Activated CD8-positive, alpha-beta memory T cell treated with anti-CD3 and anti-CD28 coated beads, Interleukin-2, amount 50 U/mL, for 4 hours (primary cell): ENCODE data around the gene IPO5.
"Not testable (repeated sequence)": the region's sequence is repeated elsewhere in the genome, so short reads cannot be mapped to it uniquely, and the experiment has no call there.

ENCODE experiments used
- DNase-seq: peaks from one replicate; pipeline ENCODE4 v3.0.0-alpha.2; 2020

IPO5 gene

GRCh38 chr13:97951376-97951775 is 2.1 kb upstream of the IPO5 start:
- DNase-seq: no peak

- not testable (repeated sequence) for DNase-seq
These were observed 644 bp upstream of the IPO5 start for GRCh38 chr13:97952831-97953230.

- DNase-seq: no peak
These were observed 7.9 kb downstream of the IPO5 start for GRCh38 chr13:97961340-97961739.

- no peak for DNase-seq
These were observed 9.4 kb downstream of the IPO5 start for GRCh38 chr13:97962887-97963286.

- DNase-seq: no peak
These were observed 13.8 kb downstream of the IPO5 start for GRCh38 chr13:97967226-97967625.

- DNase-seq: no peak
These were observed 14.5 kb downstream of the IPO5 start for GRCh38 chr13:97967948-97968347.

GRCh38 chr13:97971519-97971918 is 18.0 kb downstream of the IPO5 start:
- no peak for DNase-seq

- no peak for DNase-seq
These were observed 21.3 kb downstream of the IPO5 start for GRCh38 chr13:97974773-97975172.

- no peak for DNase-seq
These were observed 21.9 kb downstream of the IPO5 start for GRCh38 chr13:97975280-97975847.

GRCh38 chr13:97975848-97976609 is 22.6 kb downstream of the IPO5 start:
- peak; percentile 92 for DNase-seq

GRCh38 chr13:97976610-97977521 is 23.4 kb downstream of the IPO5 start:
- DNase-seq: peak; percentile 40

GRCh38 chr13:97977982-97978381 is 24.5 kb downstream of the IPO5 start:
- DNase-seq: no peak

- DNase-seq: no peak
These were observed 25.2 kb downstream of the IPO5 start for GRCh38 chr13:97978651-97979050.

GRCh38 chr13:97979051-97979450 is 25.6 kb downstream of the IPO5 start:
- no peak for DNase-seq

- no peak for DNase-seq
These were observed 26.1 kb downstream of the IPO5 start for GRCh38 chr13:97979556-97979955.

GRCh38 chr13:97982286-97982685 is 28.8 kb downstream of the IPO5 start:
- no peak for DNase-seq

- no peak for DNase-seq
These were observed 33.4 kb downstream of the IPO5 start for GRCh38 chr13:97986835-97987234.

- no peak for DNase-seq
These were observed 46.2 kb downstream of the IPO5 start for GRCh38 chr13:97999653-98000052.

GRCh38 chr13:98004107-98004506 is 50.6 kb downstream of the IPO5 start:
- DNase-seq: no peak

- not testable (repeated sequence) for DNase-seq
These were observed 51.5 kb downstream of the IPO5 start for GRCh38 chr13:98004997-98005396.

GRCh38 chr13:98007001-98007400 is 53.5 kb downstream of the IPO5 start:
- no peak for DNase-seq

GRCh38 chr13:98013241-98013640 is 59.8 kb downstream of the IPO5 start:
- DNase-seq: no peak

- no peak for DNase-seq
These were observed 61.3 kb downstream of the IPO5 start for GRCh38 chr13:98014766-98015165.

- DNase-seq: no peak
These were observed 64.8 kb downstream of the IPO5 start for GRCh38 chr13:98018293-98018692.
